Right ventricle myocardium inferior (tissue), 1 donor: ENCODE measurements around the gene RRP7A. TPM values are rescaled to one million over a fixed set of nuclear protein-coding genes. Genes with fewer than 3 reads are reported as not detected.
"Not testable (repeated sequence)": the region's sequence is repeated elsewhere in the genome, so short reads cannot be mapped to it uniquely, and the experiment has no call there.

Experiments
- ATAC-seq: fragments of 200-7000 bp; cut with Tn5 transposase; one replicate; pipeline ENCODE4 v1.9.1; 2020; ENCODE audit warnings: mild to moderate bottlenecking, moderate library complexity
- DNase-seq: peaks from one replicate; pipeline ENCODE4 v3.0.0; 2021; ENCODE audit errors: missing footprints
- intact Hi-C: fragments of 100-400 bp; cut with DNase I; formaldehyde crosslinking; loops from one replicate; pipeline ENCODE4 v1.11.0; 2022
- total RNA-seq: library from RNA; stranded (reverse); fragmentation: NEBNext Ultra II Directional; extraction: Animal tissue kit (Norgen Biotek cat#: 25700); gene quantifications from one replicate; pipeline ENCODE4 v1.2.1, GENCODE V29; 2021
- donor health status: DM: no; HTN: yes; CAD: no; lungs with severe emphysema.

RRP7A gene
- total RNA-seq, 1 donor from 2014 or later: 16.3 TPM

GRCh38 chr22:42509548-42509947 is 10.0 kb downstream of the RRP7A start:
- ATAC-seq: no peak
- intact Hi-C loops: no loop called here
- DNase-seq: no peak

- DNase-seq, intact Hi-C loops, ATAC-seq: not testable (repeated sequence)
Observed at GRCh38 chr22:42508975-42509364, 10.6 kb downstream of the RRP7A start.

GRCh38 chr22:42508327-42508974 is 11.1 kb downstream of the RRP7A start:
- DNase-seq, ATAC-seq, intact Hi-C loops: not testable (repeated sequence)

GRCh38 chr22:42500836-42501179 is 18.8 kb downstream of the RRP7A start:
- intact Hi-C loops: no loop called here
- no peak for ATAC-seq
- DNase-seq: no peak

- intact Hi-C loops: no loop called here
- DNase-seq (peak; percentile 91), ATAC-seq (peak; percentile 94)
Observed at GRCh38 chr22:42500161-42500835, 19.3 kb downstream of the RRP7A start.

GRCh38 chr22:42499773-42500160 is 19.8 kb downstream of the RRP7A start:
- DNase-seq, ATAC-seq, intact Hi-C loops: not testable (repeated sequence)

- not testable (repeated sequence) for ATAC-seq
Observed at GRCh38 chr22:42495533-42496141, 24.0 kb downstream of the RRP7A start.

GRCh38 chr22:42493393-42493792 is 26.2 kb downstream of the RRP7A start:
- intact Hi-C loops: no loop called here
- ATAC-seq (no peak), DNase-seq (no peak)

More at GRCh38 chr22:42495533-42496141, 24.0 kb downstream of the RRP7A start:
- DNase-seq, intact Hi-C loops: not testable (repeated sequence)

- intact Hi-C loops: no loop called here
- no peak for DNase-seq
- ATAC-seq: no peak
Observed at GRCh38 chr22:42492323-42492690, 27.3 kb downstream of the RRP7A start.

GRCh38 chr22:42490243-42490832 is 29.3 kb downstream of the RRP7A start:
- ATAC-seq (no peak), DNase-seq (no peak)
- intact Hi-C loops: no loop called here

GRCh38 chr22:42489000-42489399 is 30.6 kb downstream of the RRP7A start:
- DNase-seq (no peak), ATAC-seq (no peak)
- intact Hi-C loops: no loop called here

- no peak for ATAC-seq
- intact Hi-C loops: no loop called here
- no peak for DNase-seq
Observed at GRCh38 chr22:42484506-42484905, 35.1 kb downstream of the RRP7A start.

- DNase-seq, ATAC-seq, intact Hi-C loops: not testable (repeated sequence)
Observed at GRCh38 chr22:42483610-42484223, 35.9 kb downstream of the RRP7A start.

- DNase-seq (no peak), ATAC-seq (no peak)
- intact Hi-C loops: no loop called here
Observed at GRCh38 chr22:42475122-42475521, 44.5 kb downstream of the RRP7A start.

- ATAC-seq (no peak), DNase-seq (no peak)
- intact Hi-C loops: no loop called here
Observed at GRCh38 chr22:42473484-42474193, 46.0 kb downstream of the RRP7A start.

- ATAC-seq (no peak), DNase-seq (no peak)
- intact Hi-C loops: no loop called here
Observed at GRCh38 chr22:42472671-42473070, 46.9 kb downstream of the RRP7A start.

- DNase-seq (no peak), ATAC-seq (no peak)
- intact Hi-C loops: no loop called here
Observed at GRCh38 chr22:42471441-42471840, 48.2 kb downstream of the RRP7A start.

- no peak for ATAC-seq
- no peak for DNase-seq
- intact Hi-C loops: no loop called here
Observed at GRCh38 chr22:42470366-42471082, 49.1 kb downstream of the RRP7A start.
